ENCODE results near the gene CTTN. TPM values are rescaled to one million over a fixed set of nuclear protein-coding genes. Genes with fewer than 3 reads are reported as not detected.

The CTTN gene
- total RNA-seq, 1 experiment from 2014 or later: 503 TPM

- in situ Hi-C loops (cut with HindIII; ENCODE audit: low pct_unique_long_range_greater_than_20kb, low sequenced_read_pairs): no loop called here
- no peaks in the 10 kb centered on the region for H3K27me3 ChIP-seq (ENCODE audit: control insufficient read depth, insufficient read depth, low read length)
- intact Hi-C loops (cut with micrococcal nuclease; ENCODE audit: unreplicated experiment): no loop called here
- POLR2A ChIA-PET: interaction anchor here (0.6 kb wide), 1 partner anchor 10 kb away, joined by 7 read pairs; no protein-coding TSS in a partner anchor
- CTCF ChIA-PET: interaction anchor here (0.6 kb wide), 1 partner anchor 12 kb away, joined by 3 read pairs; no protein-coding TSS in a partner anchor
- no TSS peak for BruUV-seq (replicated peaks)
- H3K4me1 ChIP-seq (ENCODE audit: control insufficient read depth, insufficient read depth, low read length): peaks cover 40% of the 10 kb centered on the region
- H3K27ac ChIP-seq (ENCODE audit: low read length): peak overlapping the region; percentile 64; the same call in 1 of the 2 replicates
- DNase-seq (ENCODE audit: low read depth, low spot score) (no peak), ATAC-seq (no peak)
- H3K36me3 ChIP-seq (ENCODE audit: control insufficient read depth, insufficient read depth, low read length): no peaks in the 10 kb centered on the region
- no peak overlapping the region for H3K4me3 ChIP-seq (ENCODE audit: low read depth in 2 of 2, low read length in 2 of 2)
- TF ChIP-seq TCF7L2 (IDR thresholded peaks at IDR 0.05; ENCODE audit: low read depth, low read length) (no peak), SIN3A (IDR thresholded peaks at IDR 0.05; ENCODE audit: borderline replicate concordance, insufficient read depth, low read depth, low read length) (no peak), REST (IDR thresholded peaks at IDR 0.05; ENCODE audit: insufficient read depth in 1 of 2, low read depth in 2 of 2, low read length in 1 of 2) (no peak), POLR2AphosphoS5 (IDR thresholded peaks at IDR 0.05; ENCODE audit: low read depth, low read length) (no peak), CTCF (IDR thresholded peaks at IDR 0.05) (no peak)
- H3K9me3 ChIP-seq (ENCODE audit: control insufficient read depth, insufficient read depth, low read depth, low read length): no peaks in the 10 kb centered on the region
These were observed 82.4 kb downstream of the CTTN start for GRCh38 chr11:70480711-70481110.

GRCh38 chr11:70481625-70482528, 83.5 kb downstream of the CTTN start:
- ATAC-seq: peak; percentile 93
- no peaks in the 10 kb centered on the region for H3K27me3 ChIP-seq (ENCODE audit: control insufficient read depth, insufficient read depth, low read length)
- intact Hi-C loops (cut with micrococcal nuclease; ENCODE audit: unreplicated experiment): no loop called here
- H3K4me3 ChIP-seq (ENCODE audit: low read depth in 2 of 2, low read length in 2 of 2): peak overlapping the region in 1 of 2 experiments; percentile 17; a peak in 2 of 4 replicates
- H3K36me3 ChIP-seq (ENCODE audit: control insufficient read depth, insufficient read depth, low read length): no peaks in the 10 kb centered on the region
- peak overlapping the region; percentile 67 for H3K27ac ChIP-seq (ENCODE audit: low read length)
- H3K4me1 ChIP-seq (ENCODE audit: control insufficient read depth, insufficient read depth, low read length): peaks cover 35% of the 10 kb centered on the region
- DNase-seq (ENCODE audit: low read depth, low spot score): peak; percentile 81
- POLR2A ChIA-PET: interaction anchor here (0.6 kb wide), 1 partner anchor 971 kb away, joined by 9 read pairs; the partner anchor contains the start of gene NADSYN1
- no peaks in the 10 kb centered on the region for H3K9me3 ChIP-seq (ENCODE audit: control insufficient read depth, insufficient read depth, low read depth, low read length)
- no peak for TF ChIP-seq REST (IDR thresholded peaks at IDR 0.05; ENCODE audit: insufficient read depth in 1 of 2, low read depth in 2 of 2, low read length in 1 of 2)
- TF ChIP-seq POLR2AphosphoS5 (IDR thresholded peaks at IDR 0.05; ENCODE audit: low read depth, low read length): peak; percentile 65; the same call in 1 of the 2 replicates
- no peak for TF ChIP-seq CTCF (IDR thresholded peaks at IDR 0.05)
- TF ChIP-seq TCF7L2 (IDR thresholded peaks at IDR 0.05; ENCODE audit: low read depth, low read length): peak; percentile 64; the same call in 1 of the 2 replicates
- CTCF ChIA-PET: interaction anchor here (0.6 to 1.5 kb wide), 3 partner anchors 12 to 943 kb away, joined by 4 to 7 read pairs (median 6); no protein-coding TSS in a partner anchor
- no TSS peak for BruUV-seq (replicated peaks)
- in situ Hi-C loops (cut with HindIII; ENCODE audit: low pct_unique_long_range_greater_than_20kb, low sequenced_read_pairs): no loop called here

Measured in Panc1 (cell line).